Keratinocyte (primary cell): ENCODE data around the gene HPD. TPM values are rescaled to one million over a fixed set of nuclear protein-coding genes. Genes with fewer than 3 reads are reported as not detected.

Experiments
- DNase-seq: peaks from one replicate; pipeline ENCODE4 v3.0.0-alpha.2; 2011; ENCODE audit warnings: low read depth, missing footprints, low spot score
- FAIRE-seq: peaks from 2 replicates; lab custom pipeline; 2011; peaks lifted over from hg19 to GRCh38; lab: Jason Lieb, UNC
- H2AFZ ChIP-seq: 2 replicates; pipeline ENCODE4 v1.6.0; 2012; ENCODE audit warnings: low read length, control low read depth, inconsistent platforms; ENCODE audit not compliant: control insufficient read depth
- H3K27ac ChIP-seq: 2 replicates; pipeline ENCODE4 v1.5.1; 2011; ENCODE audit warnings: low read length; ENCODE audit not compliant: control insufficient read depth, insufficient read depth
- H3K27me3 ChIP-seq: 3 replicates; pipeline ENCODE4 v1.6.0; 2011; ENCODE audit warnings: low read length; ENCODE audit not compliant: control insufficient read depth, insufficient read depth; ENCODE audit errors: extremely low read depth
- H3K36me3 ChIP-seq, 2 experiments: 2 replicates in 1 of 2; 3 replicates in 1 of 2; pipeline ENCODE4 v1.5.1; 2011; ENCODE audit warnings: low read length in 2 of 2, mild to moderate bottlenecking in 1 of 2; ENCODE audit not compliant: control insufficient read depth in 2 of 2, insufficient read depth in 2 of 2; ENCODE audit errors: extremely low read depth in 1 of 2
- H3K4me1 ChIP-seq: 3 replicates; pipeline ENCODE4 v1.5.1; 2011; ENCODE audit warnings: low read length; ENCODE audit not compliant: control insufficient read depth, insufficient read depth; ENCODE audit errors: extremely low read depth
- H3K4me2 ChIP-seq: 3 replicates; pipeline ENCODE4 v1.6.0; 2011; ENCODE audit warnings: low read depth, low read length; ENCODE audit not compliant: control insufficient read depth, insufficient read depth; ENCODE audit errors: extremely low read depth
- H3K4me3 ChIP-seq, 3 experiments: fragments of 200-600 bp in 1 of 3; sonication (generic) in 1 of 3; 2 replicates in 2 of 3; 3 replicates in 1 of 3; pipeline ENCODE4 v1.5.1; 2011 to 2016; ENCODE audit warnings: low read length in 3 of 3, mild to moderate bottlenecking in 3 of 3, control low read depth in 2 of 3, inconsistent platforms in 1 of 3, low read depth in 1 of 3, mixed read lengths in 1 of 3, mixed run types in 1 of 3, moderate library complexity in 1 of 3; ENCODE audit not compliant: control insufficient read depth in 2 of 3, insufficient read depth in 2 of 3; ENCODE audit errors: extremely low read depth in 1 of 3
- H3K79me2 ChIP-seq: 2 replicates; pipeline ENCODE4 v1.6.0; 2012; ENCODE audit warnings: low read length; ENCODE audit not compliant: control insufficient read depth, insufficient read depth
- H3K9ac ChIP-seq: 3 replicates; pipeline ENCODE4 v1.6.0; 2011; ENCODE audit warnings: low read length; ENCODE audit not compliant: control insufficient read depth, insufficient read depth; ENCODE audit errors: extremely low read depth
- H3K9me1 ChIP-seq: 3 replicates; pipeline ENCODE4 v1.6.0; 2011; ENCODE audit warnings: low read length; ENCODE audit not compliant: control insufficient read depth, insufficient read depth; ENCODE audit errors: extremely low read depth
- H3K9me3 ChIP-seq: 2 replicates; pipeline ENCODE4 v1.5.1; 2012; ENCODE audit warnings: low read depth, low read length; ENCODE audit not compliant: control insufficient read depth
- H4K20me1 ChIP-seq: 3 replicates; pipeline ENCODE4 v1.6.0; 2011; ENCODE audit warnings: low read length; ENCODE audit not compliant: control insufficient read depth, insufficient read depth; ENCODE audit errors: extremely low read depth
- EZH2 ChIP-seq: IDR thresholded peaks from one replicate; pipeline ENCODE4 v1.6.1; 2012; ENCODE audit warnings: inconsistent platforms, mild to moderate bottlenecking, low read length, moderate library complexity
- dilution Hi-C: fragments of 300-500 bp; cut with MboI; formaldehyde crosslinking; loops from one replicate; pipeline ENCODE4 v1.7.0; 2020; ENCODE audit warnings: low sequenced_read_pairs; ENCODE audit not compliant: extremely low pct_ligation_motif_present
- polyA plus RNA-seq, 5 experiments: library from polyadenylated mRNA; depleted of rRNA in 3 of 5; stranded (reverse) in 3 of 5; stranded (forward) in 1 of 5; unstranded in 1 of 5; fragments of >200 nt; gene quantifications; 1 replicate in 1 of 5; 2 replicates in 3 of 5; 3 replicates in 1 of 5; pipeline versions ENCODE4 v1.2.1 to v1.2.3, GENCODE V29; 2011 to 2012; ENCODE audit warnings: missing spikeins in 2 of 5, low read depth in 1 of 5, low replicate concordance in 1 of 5
- TF ChIP-seq, protein P1 (sequence below), 3 experiments: IDR thresholded peaks in 1 of 3; conservative IDR thresholded peaks in 1 of 3; optimal IDR thresholded peaks in 1 of 3; 2 replicates in 2 of 3; 3 replicates in 1 of 3; pipeline versions ENCODE3 to v1.5.1; 2011; ENCODE audit warnings: low read length in 3 of 3, mild to moderate bottlenecking in 3 of 3, moderate library complexity in 2 of 3, control low read depth in 1 of 3, inconsistent platforms in 1 of 3; ENCODE audit not compliant: insufficient read depth in 2 of 3; ENCODE audit errors: extremely low read depth in 1 of 3

Gene HPD
- polyA plus RNA-seq, 1 donor (not counting 4 experiments of a cell fraction or from before 2014, with no cell fraction given): not detected

DNA sequence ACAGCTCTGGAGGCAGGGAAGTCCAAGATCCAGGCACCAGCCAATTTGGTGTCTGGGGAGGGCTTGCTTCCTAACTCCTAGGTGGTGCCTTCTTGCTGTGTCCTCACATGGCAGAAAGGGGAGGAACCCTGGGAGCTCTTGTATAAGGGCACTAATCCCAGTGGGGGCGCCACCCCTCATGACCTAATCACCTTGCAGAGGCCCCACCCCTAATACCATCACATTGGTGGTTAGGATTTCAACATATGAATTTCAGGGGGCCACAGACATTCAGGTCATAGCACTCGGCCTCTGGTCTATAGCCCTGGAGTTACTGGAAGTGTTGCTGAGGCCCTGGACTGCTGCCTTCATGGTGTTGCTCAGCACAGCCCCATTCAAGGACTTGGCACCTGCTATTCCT, 44.5 kb upstream of the HPD start:
- H3K9ac ChIP-seq: no peak overlapping the region
- no peak overlapping the region for H2AFZ ChIP-seq
- FAIRE-seq (no peak), DNase-seq (no peak)
- H4K20me1 ChIP-seq: no peaks in the 10 kb centered on the region
- H3K27ac ChIP-seq: no peak overlapping the region
- H3K4me3 ChIP-seq: no peak overlapping the region
- H3K4me2 ChIP-seq: no peak overlapping the region
- H3K4me1 ChIP-seq: no peaks in the 10 kb centered on the region
- TF ChIP-seq EZH2: no peak
- TF ChIP-seq, protein P1, sequence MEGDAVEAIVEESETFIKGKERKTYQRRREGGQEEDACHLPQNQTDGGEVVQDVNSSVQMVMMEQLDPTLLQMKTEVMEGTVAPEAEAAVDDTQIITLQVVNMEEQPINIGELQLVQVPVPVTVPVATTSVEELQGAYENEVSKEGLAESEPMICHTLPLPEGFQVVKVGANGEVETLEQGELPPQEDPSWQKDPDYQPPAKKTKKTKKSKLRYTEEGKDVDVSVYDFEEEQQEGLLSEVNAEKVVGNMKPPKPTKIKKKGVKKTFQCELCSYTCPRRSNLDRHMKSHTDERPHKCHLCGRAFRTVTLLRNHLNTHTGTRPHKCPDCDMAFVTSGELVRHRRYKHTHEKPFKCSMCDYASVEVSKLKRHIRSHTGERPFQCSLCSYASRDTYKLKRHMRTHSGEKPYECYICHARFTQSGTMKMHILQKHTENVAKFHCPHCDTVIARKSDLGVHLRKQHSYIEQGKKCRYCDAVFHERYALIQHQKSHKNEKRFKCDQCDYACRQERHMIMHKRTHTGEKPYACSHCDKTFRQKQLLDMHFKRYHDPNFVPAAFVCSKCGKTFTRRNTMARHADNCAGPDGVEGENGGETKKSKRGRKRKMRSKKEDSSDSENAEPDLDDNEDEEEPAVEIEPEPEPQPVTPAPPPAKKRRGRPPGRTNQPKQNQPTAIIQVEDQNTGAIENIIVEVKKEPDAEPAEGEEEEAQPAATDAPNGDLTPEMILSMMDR (optimal IDR thresholded peaks at IDR 0.05 in 1 of 3, IDR thresholded peaks at IDR 0.05 in 1 of 3, conservative IDR thresholded peaks at IDR 0.05 in 1 of 3; ENCODE audit: extremely low read depth in 1 of 3, insufficient read depth in 2 of 3, low read length in 3 of 3): no peak
- H3K36me3 ChIP-seq: peaks cover 32 to 34% of the 10 kb centered on the region in 2 experiments
- H3K9me3 ChIP-seq: no peaks in the 10 kb centered on the region
- dilution Hi-C loops: no loop called here
- no peaks in the 10 kb centered on the region for H3K79me2 ChIP-seq
- no peaks in the 10 kb centered on the region for H3K9me1 ChIP-seq
- no peaks in the 10 kb centered on the region for H3K27me3 ChIP-seq

DNA sequence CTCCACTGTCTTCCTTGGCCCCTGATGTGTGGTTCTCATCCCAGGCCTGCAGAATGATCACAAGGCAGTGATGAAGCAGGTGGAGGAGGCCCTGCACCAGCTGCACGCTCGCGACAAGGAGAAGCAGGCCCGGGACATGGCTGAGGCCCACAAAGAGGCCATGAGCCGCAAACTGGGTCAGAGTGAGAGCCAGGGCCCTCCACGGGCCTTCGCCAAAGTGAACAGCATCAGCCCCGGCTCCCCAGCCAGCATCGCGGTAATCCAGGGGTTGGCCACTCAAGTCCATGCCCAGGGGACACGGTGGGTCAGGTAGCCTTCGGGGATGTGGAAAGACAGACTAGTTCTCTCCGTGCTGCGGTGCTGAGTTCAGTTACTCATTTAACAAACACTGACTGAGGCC, 40.9 kb upstream of the HPD start:
- no peak for FAIRE-seq
- H3K4me2 ChIP-seq: no peak overlapping the region
- H2AFZ ChIP-seq: no peak overlapping the region
- H3K36me3 ChIP-seq: peaks cover 39 to 45% of the 10 kb centered on the region in 2 experiments
- no peak overlapping the region for H3K27ac ChIP-seq
- no peak overlapping the region for H3K4me3 ChIP-seq
- dilution Hi-C loops: no loop called here
- H3K9me3 ChIP-seq: no peaks in the 10 kb centered on the region
- H3K79me2 ChIP-seq: peaks cover 14% of the 10 kb centered on the region
- H3K9ac ChIP-seq: no peak overlapping the region
- H4K20me1 ChIP-seq: no peaks in the 10 kb centered on the region
- no peak for TF ChIP-seq EZH2
- TF ChIP-seq, protein P1 (optimal IDR thresholded peaks at IDR 0.05 in 1 of 3, IDR thresholded peaks at IDR 0.05 in 1 of 3, conservative IDR thresholded peaks at IDR 0.05 in 1 of 3; ENCODE audit: extremely low read depth in 1 of 3, insufficient read depth in 2 of 3, low read length in 3 of 3): no peak
- H3K9me1 ChIP-seq: no peaks in the 10 kb centered on the region
- no peaks in the 10 kb centered on the region for H3K27me3 ChIP-seq
- no peak for DNase-seq
- peaks cover under 1% of the 10 kb centered on the region for H3K4me1 ChIP-seq
